Astrocyte of the spinal cord (primary cell): ENCODE measurements around the gene PPARG.

Source experiments
- DNase-seq: peaks from one replicate; pipeline ENCODE4 v3.0.0; 2011; ENCODE audit warnings: low read depth, low spot score
- H3K4me3 ChIP-seq: 2 replicates; pipeline ENCODE4 v1.5.1; 2011; ENCODE audit warnings: low read depth, mild to moderate bottlenecking, low read length, moderate library complexity
- in situ Hi-C: cut with HindIII; loops from 2 replicates; pipeline ENCODE4 v1.10.0; 2017; ENCODE audit warnings: low sequenced_read_pairs
- TF ChIP-seq, protein P1 (sequence below): IDR thresholded peaks from 2 replicates; pipeline ENCODE4 v1.5.1; 2012; ENCODE audit warnings: low read depth, mild to moderate bottlenecking, low read length, inconsistent platforms

Gene PPARG

DNA sequence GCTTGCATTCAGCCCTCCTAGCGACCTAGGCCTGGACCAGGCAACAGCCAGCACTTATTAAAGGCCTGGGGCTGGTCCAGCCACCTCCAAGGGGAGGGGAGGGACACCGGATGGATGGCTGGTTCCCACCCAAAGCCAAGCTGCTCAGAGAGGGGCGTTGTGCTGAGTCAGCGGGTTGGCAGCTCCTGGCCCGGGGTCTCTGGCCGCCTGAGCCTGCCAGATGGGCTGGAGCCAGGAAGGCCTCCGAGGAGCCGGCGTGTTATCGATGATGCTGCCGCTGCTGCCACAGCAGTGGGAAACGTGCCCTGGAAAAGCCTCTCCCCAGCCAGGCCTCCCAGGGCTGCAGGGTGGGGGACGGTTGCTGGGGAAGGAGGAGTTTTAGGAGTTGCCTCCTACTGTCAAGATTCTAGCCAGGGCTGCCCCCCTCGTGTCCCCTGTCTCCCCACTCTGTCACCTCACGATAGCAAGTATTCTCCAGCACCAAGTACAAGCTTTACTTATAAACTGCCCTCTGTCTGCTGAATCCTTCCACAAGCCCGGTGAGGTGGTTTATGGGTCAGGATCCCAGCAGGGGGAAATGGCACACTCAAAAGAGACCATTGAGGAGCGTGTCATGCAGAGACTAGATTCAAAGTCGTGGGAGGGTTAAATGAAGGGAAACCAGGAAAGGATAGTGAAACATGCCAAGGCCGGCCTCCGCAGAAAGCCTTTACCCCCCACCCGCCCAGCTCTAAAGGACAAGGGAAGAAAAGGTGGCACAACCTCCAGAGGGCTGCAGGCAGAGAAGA, 152.3 kb downstream of the PPARG start:
- in situ Hi-C loops: no loop called here
- peak; percentile 86 for DNase-seq
- TF ChIP-seq, protein P1, sequence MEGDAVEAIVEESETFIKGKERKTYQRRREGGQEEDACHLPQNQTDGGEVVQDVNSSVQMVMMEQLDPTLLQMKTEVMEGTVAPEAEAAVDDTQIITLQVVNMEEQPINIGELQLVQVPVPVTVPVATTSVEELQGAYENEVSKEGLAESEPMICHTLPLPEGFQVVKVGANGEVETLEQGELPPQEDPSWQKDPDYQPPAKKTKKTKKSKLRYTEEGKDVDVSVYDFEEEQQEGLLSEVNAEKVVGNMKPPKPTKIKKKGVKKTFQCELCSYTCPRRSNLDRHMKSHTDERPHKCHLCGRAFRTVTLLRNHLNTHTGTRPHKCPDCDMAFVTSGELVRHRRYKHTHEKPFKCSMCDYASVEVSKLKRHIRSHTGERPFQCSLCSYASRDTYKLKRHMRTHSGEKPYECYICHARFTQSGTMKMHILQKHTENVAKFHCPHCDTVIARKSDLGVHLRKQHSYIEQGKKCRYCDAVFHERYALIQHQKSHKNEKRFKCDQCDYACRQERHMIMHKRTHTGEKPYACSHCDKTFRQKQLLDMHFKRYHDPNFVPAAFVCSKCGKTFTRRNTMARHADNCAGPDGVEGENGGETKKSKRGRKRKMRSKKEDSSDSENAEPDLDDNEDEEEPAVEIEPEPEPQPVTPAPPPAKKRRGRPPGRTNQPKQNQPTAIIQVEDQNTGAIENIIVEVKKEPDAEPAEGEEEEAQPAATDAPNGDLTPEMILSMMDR: no peak
- no peak overlapping the region for H3K4me3 ChIP-seq

DNA sequence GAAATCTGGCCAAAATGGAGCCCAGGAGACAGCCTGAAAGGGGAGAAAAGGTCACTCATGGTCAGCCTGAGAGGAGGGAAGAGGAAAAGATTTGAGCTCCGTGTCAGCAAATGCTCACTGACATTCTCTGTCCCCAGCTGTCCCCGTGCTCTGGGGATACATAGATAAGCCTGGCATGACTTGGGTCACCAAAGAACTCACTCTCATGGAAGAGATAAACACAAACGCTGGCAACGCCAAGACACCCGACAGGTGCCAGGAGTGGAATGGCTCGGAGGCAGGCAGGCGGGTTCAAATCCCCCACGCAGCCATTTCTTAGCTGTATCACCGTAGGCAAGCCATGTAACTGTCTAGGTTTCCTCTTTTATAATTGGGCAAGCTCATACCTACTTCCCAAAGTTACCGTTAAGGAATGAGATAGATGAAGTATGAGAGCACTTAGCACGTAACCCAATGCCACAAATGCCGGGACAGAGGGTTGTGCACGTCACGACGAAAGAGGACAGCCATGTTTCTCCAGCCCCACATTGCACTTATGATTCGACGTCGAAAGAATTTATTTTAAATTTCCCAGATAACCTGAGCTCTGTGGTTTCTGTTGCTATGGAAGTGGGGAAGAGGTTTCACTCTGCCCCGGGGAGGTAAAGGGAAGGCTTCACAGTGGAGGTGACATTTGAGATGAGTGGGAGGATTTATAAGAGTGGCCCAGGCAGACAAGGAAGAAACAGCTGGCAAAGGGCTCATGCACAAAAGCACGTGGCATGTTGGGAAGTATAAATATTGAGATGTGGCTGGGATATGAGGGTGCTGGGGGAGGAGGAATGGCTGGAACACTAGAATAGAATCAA, 154.0 kb downstream of the PPARG start:
- peak; percentile 37 for DNase-seq

DNA sequence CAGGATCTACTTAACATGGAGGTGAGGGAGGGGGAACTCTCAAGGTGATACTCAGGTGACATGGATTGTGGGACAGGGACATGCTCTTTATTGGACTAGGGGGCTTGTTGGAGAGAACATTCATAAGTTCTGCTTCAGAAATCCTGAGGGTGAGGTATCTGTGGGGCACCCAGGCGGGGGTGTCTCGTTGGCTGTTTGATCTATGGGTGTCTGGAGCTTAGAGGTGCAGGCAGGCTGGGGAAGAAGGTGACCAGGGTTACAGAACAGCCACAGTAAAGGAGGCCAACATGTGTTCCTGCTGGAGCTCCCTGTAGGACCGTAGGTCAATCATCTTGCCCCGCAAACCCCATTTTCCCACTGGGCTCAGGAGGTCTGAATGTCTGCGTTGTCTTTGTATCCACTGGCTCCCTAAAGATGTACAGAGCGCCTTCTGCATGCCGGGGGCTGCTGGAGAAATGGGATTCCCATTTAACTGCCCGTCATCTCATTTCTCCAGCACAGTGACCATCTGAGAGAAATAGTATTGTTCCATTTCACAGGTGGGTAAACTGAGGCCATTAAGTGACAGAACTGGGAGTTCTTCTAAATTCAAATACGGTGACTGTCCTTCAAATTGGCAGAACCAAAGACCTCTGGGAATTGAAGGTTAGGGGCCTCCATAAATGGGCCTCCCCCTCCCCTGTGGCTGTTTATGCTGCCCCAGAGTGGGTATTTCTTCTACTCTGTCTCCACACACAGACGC, 155.1 kb downstream of the PPARG start:
- DNase-seq: no peak
- in situ Hi-C loops: no loop called here
- TF ChIP-seq, protein P1: no peak
- H3K4me3 ChIP-seq: no peak overlapping the region

More for the DNA sequence above, 154.0 kb downstream of the PPARG start:
- no peak overlapping the region for H3K4me3 ChIP-seq
- TF ChIP-seq, protein P1: no peak
- in situ Hi-C loops: no loop called here

DNA sequence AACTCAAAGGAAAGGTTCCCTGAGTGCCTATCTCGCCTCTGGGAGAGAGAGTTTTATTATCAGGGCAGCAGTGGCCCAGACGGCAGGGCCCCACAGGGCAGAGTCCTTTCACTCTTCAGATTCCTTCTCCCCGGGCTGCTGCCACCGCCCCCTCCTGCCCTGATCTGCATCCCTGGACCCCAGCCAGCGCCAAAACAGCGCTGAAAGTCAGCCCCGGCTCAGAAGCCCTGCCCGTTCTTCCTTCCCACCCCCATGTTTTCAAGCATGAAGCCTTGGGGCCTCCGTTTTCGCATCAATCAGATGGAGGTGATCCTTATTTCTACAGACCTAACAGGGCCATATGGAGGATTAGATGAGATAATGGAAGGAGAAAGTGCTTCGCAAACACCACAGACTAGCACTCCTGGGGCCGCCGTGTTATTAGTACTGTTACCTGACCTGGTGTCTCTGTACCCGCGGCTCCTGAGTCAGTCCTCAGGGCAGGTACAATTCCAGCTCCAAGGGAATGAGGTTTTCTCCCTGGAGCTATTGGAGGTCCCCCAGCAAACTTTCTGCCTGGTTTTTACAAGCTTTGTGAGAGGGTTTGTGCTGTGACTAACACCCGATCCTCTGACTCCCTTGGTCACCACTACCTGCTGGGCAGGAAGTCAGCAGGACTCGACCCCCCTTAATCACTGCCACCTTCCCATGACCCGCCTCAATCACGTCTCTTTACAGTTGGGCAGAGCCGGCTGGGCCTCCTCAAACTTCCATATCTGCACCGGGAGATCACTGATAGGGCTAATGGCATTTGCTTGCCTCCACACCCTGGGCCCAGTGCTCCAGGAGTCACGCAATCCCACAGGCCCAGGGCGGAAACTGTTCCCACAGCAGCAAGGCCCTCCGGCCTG, 156.0 kb downstream of the PPARG start:
- peak; percentile 65 for DNase-seq
- in situ Hi-C loops: no loop called here
- H3K4me3 ChIP-seq: no peak overlapping the region
- TF ChIP-seq, protein P1: no peak

DNA sequence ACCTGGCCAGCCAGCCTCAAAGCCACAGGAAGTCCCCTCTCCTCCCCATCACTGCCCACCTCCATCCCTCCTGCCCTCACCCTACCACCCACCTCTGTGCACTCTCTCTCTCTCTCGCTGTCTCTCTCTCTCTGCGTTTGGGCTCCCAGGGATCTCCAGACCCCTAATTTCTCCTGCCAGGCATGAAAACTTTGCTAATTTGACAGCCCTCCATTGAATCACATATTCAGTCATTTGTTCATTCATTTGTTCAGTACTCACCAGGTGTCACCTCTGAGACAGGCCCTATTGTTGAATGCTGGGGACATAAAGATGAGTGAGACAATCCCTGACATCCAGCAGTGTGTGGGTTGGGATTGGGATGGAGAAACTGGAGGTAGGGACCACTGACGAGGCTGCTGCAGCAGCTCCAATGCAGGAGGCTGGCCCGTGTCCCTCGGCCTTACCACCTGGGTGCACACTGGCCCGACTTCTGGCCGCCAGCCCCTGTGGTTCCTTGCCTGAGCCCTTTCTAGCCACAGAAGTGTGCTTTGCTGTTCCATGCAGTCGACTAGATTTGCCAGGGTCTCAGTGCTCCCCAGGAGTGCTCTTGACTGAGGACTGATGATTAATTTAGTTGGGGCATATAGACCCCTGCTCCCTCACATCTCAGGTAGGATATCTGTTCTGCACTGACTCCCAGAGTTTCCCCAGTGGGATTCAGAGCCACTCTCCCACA, 156.8 kb downstream of the PPARG start:
- no peak overlapping the region for H3K4me3 ChIP-seq
- DNase-seq: no peak
- in situ Hi-C loops: no loop called here
- TF ChIP-seq, protein P1: no peak
